ENCODE results near the gene GPHN. TPM values are rescaled to one million over a fixed set of nuclear protein-coding genes. Genes with fewer than 3 reads are reported as not detected.

GPHN gene
- polyA plus RNA-seq, 2 of the 4 experiments (the other 2 are of a cell fraction) = 12.7 to 15.5 TPM

DNA sequence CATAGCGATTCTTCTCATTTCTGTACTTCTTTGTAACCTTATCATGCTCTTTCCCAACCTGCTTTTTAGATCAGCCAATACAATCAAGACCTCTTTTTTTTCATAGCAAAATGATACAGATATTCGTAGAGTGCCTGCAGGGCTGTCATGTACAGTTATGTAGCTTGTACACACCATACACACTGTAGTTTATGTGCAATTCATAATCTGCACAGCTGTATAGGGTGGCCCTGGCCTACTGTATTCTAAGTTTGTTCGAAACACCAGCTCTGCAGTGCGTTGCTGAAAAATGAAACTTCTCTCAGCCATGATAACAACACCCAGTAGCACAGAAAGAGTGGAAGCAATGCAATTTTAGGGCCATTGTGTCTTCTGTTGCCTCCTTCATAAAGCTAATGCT lies 717.6 kb downstream of the GPHN start:
- H3K4me2 ChIP-seq = no peak overlapping the region
- H3K4me1 ChIP-seq = peaks cover 10% of the 10 kb centered on the region
- FAIRE-seq (no peak), DNase-seq (ENCODE audit: low read depth in 1 of 2, low spot score in 1 of 2) (no peak), ATAC-seq (peak; percentile 33 to 50; a peak in 2 of 6 replicates)
- no peak for TF ChIP-seq ESRRA (IDR thresholded peaks at IDR 0.05; ENCODE audit: borderline replicate concordance, low read length)
- TF ChIP-seq POLR2AphosphoS2 (conservative IDR thresholded peaks at IDR 0.05; ENCODE audit: low read length) = no peak
- no peak for TF ChIP-seq EP300 (IDR thresholded peaks at IDR 0.05)
- TF ChIP-seq RAD21 (conservative IDR thresholded peaks at IDR 0.05 in 1 of 2, IDR thresholded peaks at IDR 0.05 in 1 of 2) = no peak
- TF ChIP-seq ZC3H11A (IDR thresholded peaks at IDR 0.05) = no peak
- no peak overlapping the region for H3K4me3 ChIP-seq
- POLR2A ChIA-PET = interaction anchor here (0.7 kb wide), 1 partner anchor 15 kb away, joined by 3 read pairs; the partner anchor contains the start of gene PALS1
- CTCF ChIA-PET = interaction anchor here (0.5 to 1.5 kb wide), 4 partner anchors 9 to 62 kb away, joined by 3 to 5 read pairs (median 4); no protein-coding TSS in a partner anchor
- H3K27ac ChIP-seq = no peak overlapping the region
- WGBS (ENCODE audit: missing lambda C conversion rate) = 82% methylated on average over 4 of the region's 4 CpGs
- no peaks in the 10 kb centered on the region for H3K9me3 ChIP-seq

DNA sequence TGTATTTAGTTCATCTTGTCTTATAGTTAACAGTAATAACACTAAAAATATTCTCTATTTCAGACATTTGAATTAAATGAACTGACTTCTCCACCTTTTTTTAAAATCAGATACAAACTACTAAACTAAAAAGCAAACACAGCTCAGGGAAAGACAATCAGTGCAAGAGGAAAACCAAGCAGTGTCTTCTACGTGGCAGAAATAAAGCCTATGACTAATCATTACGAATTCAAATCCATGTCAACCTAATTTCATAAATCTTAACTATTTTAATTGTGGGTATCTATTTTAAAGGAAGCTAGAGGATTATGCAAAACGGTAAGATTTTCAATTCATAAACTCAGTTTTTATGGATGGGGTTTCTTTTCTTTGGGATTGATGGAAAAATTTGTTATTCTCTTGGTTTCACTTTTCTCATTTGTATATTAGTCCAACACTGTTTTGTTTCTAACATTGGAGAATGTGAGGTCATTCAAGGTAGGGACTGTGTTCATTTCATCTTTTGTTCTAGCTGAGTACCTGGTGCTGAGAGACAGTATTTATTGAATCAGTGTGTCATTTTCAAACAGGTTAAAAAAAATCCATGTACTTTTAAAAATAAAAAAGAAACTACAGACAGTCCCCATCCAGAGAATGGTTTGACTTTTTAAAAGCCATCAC lies 720.5 kb downstream of the GPHN start:
- ChIA-PET POLR2A (no interaction called here), CTCF (interaction anchor here (0.5 to 2.2 kb wide), 4 partner anchors 11 to 869 kb away, joined by 3 to 6 read pairs (median 3); no protein-coding TSS in a partner anchor)
- DNase-seq (ENCODE audit: low read depth in 1 of 2, low spot score in 1 of 2) (no peak), ATAC-seq (no peak), FAIRE-seq (no peak)
- peak overlapping the region; percentile 26; the same call in 1 of the 3 replicates for H3K4me3 ChIP-seq
- no peaks in the 10 kb centered on the region for H3K4me1 ChIP-seq
- H3K27ac ChIP-seq = peak overlapping the region in 1 of 2 experiments; percentile 4; a peak in 1 of 6 replicates
- TF ChIP-seq, protein P1, sequence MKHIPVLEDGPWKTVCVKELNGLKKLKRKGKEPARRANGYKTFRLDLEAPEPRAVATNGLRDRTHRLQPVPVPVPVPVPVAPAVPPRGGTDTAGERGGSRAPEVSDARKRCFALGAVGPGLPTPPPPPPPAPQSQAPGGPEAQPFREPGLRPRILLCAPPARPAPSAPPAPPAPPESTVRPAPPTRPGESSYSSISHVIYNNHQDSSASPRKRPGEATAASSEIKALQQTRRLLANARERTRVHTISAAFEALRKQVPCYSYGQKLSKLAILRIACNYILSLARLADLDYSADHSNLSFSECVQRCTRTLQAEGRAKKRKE (CRISPR knock-in tag; IDR thresholded peaks at IDR 0.05; ENCODE audit: low read depth) = no peak
- TF ChIP-seq FOXS1 (CRISPR knock-in tag; IDR thresholded peaks at IDR 0.05) (no peak), RCOR1 (IDR thresholded peaks at IDR 0.05; ENCODE audit: low read depth, low read length) (no peak), ZC3H11A (IDR thresholded peaks at IDR 0.05) (no peak), KDM1A (IDR thresholded peaks at IDR 0.05; ENCODE audit: low read depth) (no peak), RAD21 (conservative IDR thresholded peaks at IDR 0.05 in 1 of 2, IDR thresholded peaks at IDR 0.05 in 1 of 2) (no peak), EHF (CRISPR knock-in tag; IDR thresholded peaks at IDR 0.05) (no peak), HOXA7 (CRISPR knock-in tag; IDR thresholded peaks at IDR 0.05) (no peak), EP300 (IDR thresholded peaks at IDR 0.05) (no peak), KDM5A (IDR thresholded peaks at IDR 0.05) (no peak), POLR2A (IDR thresholded peaks at IDR 0.05; ENCODE audit: low read length) (no peak)
- TF ChIP-seq, protein P2, sequence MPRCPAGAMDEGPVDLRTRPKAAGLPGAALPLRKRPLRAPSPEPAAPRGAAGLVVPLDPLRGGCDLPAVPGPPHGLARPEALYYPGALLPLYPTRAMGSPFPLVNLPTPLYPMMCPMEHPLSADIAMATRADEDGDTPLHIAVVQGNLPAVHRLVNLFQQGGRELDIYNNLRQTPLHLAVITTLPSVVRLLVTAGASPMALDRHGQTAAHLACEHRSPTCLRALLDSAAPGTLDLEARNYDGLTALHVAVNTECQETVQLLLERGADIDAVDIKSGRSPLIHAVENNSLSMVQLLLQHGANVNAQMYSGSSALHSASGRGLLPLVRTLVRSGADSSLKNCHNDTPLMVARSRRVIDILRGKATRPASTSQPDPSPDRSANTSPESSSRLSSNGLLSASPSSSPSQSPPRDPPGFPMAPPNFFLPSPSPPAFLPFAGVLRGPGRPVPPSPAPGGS (IDR thresholded peaks at IDR 0.05) = no peak
- TF ChIP-seq, protein P3, sequence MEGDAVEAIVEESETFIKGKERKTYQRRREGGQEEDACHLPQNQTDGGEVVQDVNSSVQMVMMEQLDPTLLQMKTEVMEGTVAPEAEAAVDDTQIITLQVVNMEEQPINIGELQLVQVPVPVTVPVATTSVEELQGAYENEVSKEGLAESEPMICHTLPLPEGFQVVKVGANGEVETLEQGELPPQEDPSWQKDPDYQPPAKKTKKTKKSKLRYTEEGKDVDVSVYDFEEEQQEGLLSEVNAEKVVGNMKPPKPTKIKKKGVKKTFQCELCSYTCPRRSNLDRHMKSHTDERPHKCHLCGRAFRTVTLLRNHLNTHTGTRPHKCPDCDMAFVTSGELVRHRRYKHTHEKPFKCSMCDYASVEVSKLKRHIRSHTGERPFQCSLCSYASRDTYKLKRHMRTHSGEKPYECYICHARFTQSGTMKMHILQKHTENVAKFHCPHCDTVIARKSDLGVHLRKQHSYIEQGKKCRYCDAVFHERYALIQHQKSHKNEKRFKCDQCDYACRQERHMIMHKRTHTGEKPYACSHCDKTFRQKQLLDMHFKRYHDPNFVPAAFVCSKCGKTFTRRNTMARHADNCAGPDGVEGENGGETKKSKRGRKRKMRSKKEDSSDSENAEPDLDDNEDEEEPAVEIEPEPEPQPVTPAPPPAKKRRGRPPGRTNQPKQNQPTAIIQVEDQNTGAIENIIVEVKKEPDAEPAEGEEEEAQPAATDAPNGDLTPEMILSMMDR (IDR thresholded peaks at IDR 0.05) = no peak
- peak overlapping the region; percentile 71 for H3K4me2 ChIP-seq
- no peaks in the 10 kb centered on the region for H3K9me3 ChIP-seq
- 31% methylated on average over 3 of the region's 3 CpGs for WGBS (ENCODE audit: missing lambda C conversion rate)

Other genes starting within 250 kb of the GPHN start
- not detected in 2 replicates for gene CCDC196, start 21.8 kb upstream of the GPHN start, polyA plus RNA-seq (2011; rRNA removed)
- gene CCDC196, start 21.8 kb upstream of the GPHN start, polyA plus RNA-seq (2017; fragmentation: RNase III; extraction: RNeasy Plus Mini Kit Qiagen cat#74134 plus additional on column Dnase treatment) = not detected in 3 replicates

Data from A549 (cell line).